ENCODE measurements around the gene ZNF76. TPM values are rescaled to one million over a fixed set of nuclear protein-coding genes. Genes with fewer than 3 reads are reported as not detected.
A peak's percentile ranks its signal among the peaks of the same experiment; 100 is the strongest.

ZNF76 gene
- total and polyA plus RNA-seq, 9 of the 15 experiments (the other 6 are each of a cell fraction or from before 2014, with no cell fraction given): 1.2 to 17.8 (median 10.7) TPM

DNA sequence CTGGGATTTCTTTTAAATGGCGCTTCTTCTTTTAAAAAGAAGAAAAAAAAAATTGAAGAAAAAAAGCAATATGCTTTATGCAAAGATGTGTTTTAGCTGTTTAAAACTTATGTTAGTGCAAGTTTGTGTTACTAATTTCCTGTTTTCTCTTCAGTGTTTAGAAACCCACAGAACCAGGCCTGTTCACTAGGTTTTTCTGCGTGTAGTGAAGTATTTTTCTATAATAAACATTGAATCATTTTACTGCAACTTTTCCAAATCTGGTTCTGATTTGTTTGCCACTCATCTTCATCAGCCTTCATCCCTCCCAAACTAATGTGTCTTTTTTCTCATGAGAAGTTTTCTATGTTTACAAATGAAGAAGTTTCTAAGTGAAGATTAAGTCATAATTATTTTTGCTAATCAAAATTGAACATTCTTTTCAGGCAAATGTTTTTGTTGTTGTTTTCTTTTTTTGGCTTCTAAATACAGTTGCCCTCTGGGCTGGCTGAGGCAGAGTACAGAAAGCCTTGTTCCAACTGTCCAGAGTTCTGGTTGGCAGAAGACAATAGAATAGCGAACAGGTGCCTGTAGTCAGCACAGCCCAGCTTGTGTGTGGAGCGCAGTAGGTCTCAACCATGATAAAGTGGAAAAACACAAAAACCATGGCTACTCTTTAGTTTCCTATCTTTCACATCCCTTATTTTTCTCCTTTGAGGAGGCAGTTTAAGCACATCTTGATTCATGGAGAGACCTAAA, 14.5 kb downstream of the ZNF76 start:
- 49% methylated on average over 4 of the region's 4 CpGs for WGBS (ENCODE audit: insufficient coverage, low coverage, missing lambda C conversion rate)
- DNase-seq (ENCODE audit: extremely low read depth in 1 of 4, low spot score in 3 of 4) (no peak), ATAC-seq (no peak), FAIRE-seq (no peak)
- no peak overlapping the region for H3K9ac ChIP-seq (ENCODE audit: insufficient read depth in 1 of 2, low read depth in 2 of 2, low read length in 2 of 2)
- H3K9me3 ChIP-seq (replicated peaks; ENCODE audit: control insufficient read depth, insufficient read depth, low read depth, low read length): no peaks in the 10 kb centered on the region
- no peak overlapping the region for H2AFZ ChIP-seq (ENCODE audit: low read depth, low read length)
- ChIA-PET CTCF (ENCODE audit: low intra/inter-chr PET ratio) (no interaction called here), POLR2A (interaction anchor here (1.7 kb wide), 1 partner anchor 10 kb away, joined by 6 read pairs; no protein-coding TSS in a partner anchor)
- H3K4me1 ChIP-seq (replicated peaks in 1 of 2; ENCODE audit: control insufficient read depth in 2 of 2, insufficient read depth in 2 of 2, low read length in 2 of 2): peaks cover 0 to 8% of the 10 kb centered on the region in 2 experiments; a peak in 3 of 5 replicates
- H3K79me2 ChIP-seq (ENCODE audit: control insufficient read depth, insufficient read depth, low read length): no peaks in the 10 kb centered on the region
- in situ Hi-C loops (cut with MboI) (no loop called here), intact Hi-C loops (cut with micrococcal nuclease) (no loop called here)
- TF ChIP-seq LEF1 (IDR thresholded peaks at IDR 0.05): no peak
- no peak for TF ChIP-seq CBFA2T3 (IDR thresholded peaks at IDR 0.05)
- TF ChIP-seq ZKSCAN1 (IDR thresholded peaks at IDR 0.05; ENCODE audit: low read depth, low read length): peak; percentile 46; the same call in 1 of the 2 replicates
- H3K4me3 ChIP-seq: no peak overlapping the region
- H3K27me3 ChIP-seq (ENCODE audit: control insufficient read depth in 2 of 2, insufficient read depth in 2 of 2, low read length in 2 of 2): no peaks in the 10 kb centered on the region
- H4K20me1 ChIP-seq (replicated peaks; ENCODE audit: control insufficient read depth, insufficient read depth, low read length): no peaks in the 10 kb centered on the region
- no peak overlapping the region for H3K27ac ChIP-seq (ENCODE audit: extremely low read depth, low read depth, low read length)
- no peak overlapping the region for H3K4me2 ChIP-seq (ENCODE audit: insufficient read depth, low read length)
- H3K36me3 ChIP-seq (ENCODE audit: control insufficient read depth, insufficient read depth, low read length): no peaks in the 10 kb centered on the region
- H3K9me1 ChIP-seq (ENCODE audit: control insufficient read depth, insufficient read depth, low read length): peaks cover 3% of the 10 kb centered on the region
- BruUV-seq (replicated peaks): no TSS peak

DNA sequence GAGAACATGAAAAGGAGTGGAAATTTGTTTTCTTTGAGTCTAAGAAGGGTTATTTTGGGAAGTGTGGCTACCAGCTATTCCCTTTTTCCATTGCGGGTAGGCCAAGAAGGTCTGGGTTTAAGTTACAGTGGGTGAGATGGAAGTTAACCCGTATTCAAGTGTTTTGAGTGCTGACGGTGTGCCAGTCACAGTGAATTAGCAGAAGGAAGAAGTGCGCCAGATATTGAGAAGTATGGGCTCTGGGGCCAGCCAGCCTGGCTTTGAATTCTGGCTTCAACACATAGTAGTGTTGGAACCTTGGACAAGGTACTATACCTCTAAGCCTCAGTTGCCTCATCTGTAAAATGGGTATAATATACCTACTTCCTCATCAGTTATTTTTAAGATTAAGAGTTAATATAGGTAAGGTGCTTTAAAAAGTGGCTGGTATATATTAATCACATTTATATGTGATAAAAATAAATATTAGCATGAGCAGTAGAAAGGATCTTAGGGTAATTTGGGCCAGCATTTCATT, 16.3 kb downstream of the ZNF76 start:
- H3K4me3 ChIP-seq: no peak overlapping the region
- no peaks in the 10 kb centered on the region for H3K27me3 ChIP-seq (ENCODE audit: control insufficient read depth in 2 of 2, insufficient read depth in 2 of 2, low read length in 2 of 2)
- no peaks in the 10 kb centered on the region for H3K9me3 ChIP-seq (replicated peaks; ENCODE audit: control insufficient read depth, insufficient read depth, low read depth, low read length)
- ChIA-PET CTCF (ENCODE audit: low intra/inter-chr PET ratio) (no interaction called here), POLR2A (interaction anchor here (1.2 to 1.6 kb wide), 2 partner anchors 16 to 45 kb away, joined by 4 read pairs; partner anchors contain the start of gene ZNF76)
- BruUV-seq (replicated peaks): no TSS peak
- intact Hi-C loops (cut with micrococcal nuclease) (no loop called here), in situ Hi-C loops (cut with MboI) (no loop called here)
- H3K9me1 ChIP-seq (ENCODE audit: control insufficient read depth, insufficient read depth, low read length): peaks cover 3% of the 10 kb centered on the region
- no peaks in the 10 kb centered on the region; a peak in 1 of 5 replicates for H3K4me1 ChIP-seq (replicated peaks in 1 of 2; ENCODE audit: control insufficient read depth in 2 of 2, insufficient read depth in 2 of 2, low read length in 2 of 2)
- DNase-seq (ENCODE audit: extremely low read depth in 1 of 4, low spot score in 3 of 4) (no peak), FAIRE-seq (no peak), ATAC-seq (no peak)
- WGBS (ENCODE audit: insufficient coverage, low coverage, missing lambda C conversion rate): 89% methylated on average over 4 of the region's 4 CpGs
- no peak overlapping the region for H3K4me2 ChIP-seq (ENCODE audit: insufficient read depth, low read length)
- no peak overlapping the region for H3K9ac ChIP-seq (ENCODE audit: insufficient read depth in 1 of 2, low read depth in 2 of 2, low read length in 2 of 2)
- H3K79me2 ChIP-seq (ENCODE audit: control insufficient read depth, insufficient read depth, low read length): no peaks in the 10 kb centered on the region
- H2AFZ ChIP-seq (ENCODE audit: low read depth, low read length): no peak overlapping the region
- no peak overlapping the region for H3K27ac ChIP-seq (ENCODE audit: extremely low read depth, low read depth, low read length)
- no peaks in the 10 kb centered on the region for H3K36me3 ChIP-seq (ENCODE audit: control insufficient read depth, insufficient read depth, low read length)
- no peaks in the 10 kb centered on the region for H4K20me1 ChIP-seq (replicated peaks; ENCODE audit: control insufficient read depth, insufficient read depth, low read length)
- TF ChIP-seq MECOM (CRISPR knock-in tag; IDR thresholded peaks at IDR 0.05) (no peak), POLR2G (IDR thresholded peaks at IDR 0.05; ENCODE audit: low read depth, low read length) (no peak), ADNP (tag; IDR thresholded peaks at IDR 0.05) (peak; percentile 99), TAL1 (IDR thresholded peaks at IDR 0.05) (no peak), SMARCA5 (IDR thresholded peaks at IDR 0.05) (peak; percentile 87), HDAC2 (IDR thresholded peaks at IDR 0.05) (peak; percentile 92), PHB (CRISPR knock-in tag; IDR thresholded peaks at IDR 0.05) (no peak), ETV1 (tag; conservative IDR thresholded peaks at IDR 0.05; ENCODE audit: low read depth) (peak; percentile 21; the same call in 1 of the 2 replicates), CHD4 (IDR thresholded peaks at IDR 0.05; ENCODE audit: insufficient read depth, insufficient replicate concordance, low read depth, low read length, poor library complexity, severe bottlenecking) (peak; percentile 98), RCOR1 (IDR thresholded peaks at IDR 0.05; ENCODE audit: borderline replicate concordance in 1 of 2, low read depth in 2 of 2, low read length in 2 of 2) (peak; percentile 76 to 88)
- TF ChIP-seq, protein P1, sequence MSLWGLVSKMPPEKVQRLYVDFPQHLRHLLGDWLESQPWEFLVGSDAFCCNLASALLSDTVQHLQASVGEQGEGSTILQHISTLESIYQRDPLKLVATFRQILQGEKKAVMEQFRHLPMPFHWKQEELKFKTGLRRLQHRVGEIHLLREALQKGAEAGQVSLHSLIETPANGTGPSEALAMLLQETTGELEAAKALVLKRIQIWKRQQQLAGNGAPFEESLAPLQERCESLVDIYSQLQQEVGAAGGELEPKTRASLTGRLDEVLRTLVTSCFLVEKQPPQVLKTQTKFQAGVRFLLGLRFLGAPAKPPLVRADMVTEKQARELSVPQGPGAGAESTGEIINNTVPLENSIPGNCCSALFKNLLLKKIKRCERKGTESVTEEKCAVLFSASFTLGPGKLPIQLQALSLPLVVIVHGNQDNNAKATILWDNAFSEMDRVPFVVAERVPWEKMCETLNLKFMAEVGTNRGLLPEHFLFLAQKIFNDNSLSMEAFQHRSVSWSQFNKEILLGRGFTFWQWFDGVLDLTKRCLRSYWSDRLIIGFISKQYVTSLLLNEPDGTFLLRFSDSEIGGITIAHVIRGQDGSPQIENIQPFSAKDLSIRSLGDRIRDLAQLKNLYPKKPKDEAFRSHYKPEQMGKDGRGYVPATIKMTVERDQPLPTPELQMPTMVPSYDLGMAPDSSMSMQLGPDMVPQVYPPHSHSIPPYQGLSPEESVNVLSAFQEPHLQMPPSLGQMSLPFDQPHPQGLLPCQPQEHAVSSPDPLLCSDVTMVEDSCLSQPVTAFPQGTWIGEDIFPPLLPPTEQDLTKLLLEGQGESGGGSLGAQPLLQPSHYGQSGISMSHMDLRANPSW (CRISPR knock-in tag; IDR thresholded peaks at IDR 0.05): no peak

Measured in K562 (cell line).